Hepatocyte (in vitro differentiated cells): ENCODE results near the gene GIMAP8. TPM values are rescaled to one million over a fixed set of nuclear protein-coding genes. Genes with fewer than 3 reads are reported as not detected.

ENCODE experiments used
- DNase-seq: peaks from one replicate; pipeline ENCODE4 v3.0.0-alpha.2; 2016; ENCODE audit warnings: low spot score
- H2AFZ ChIP-seq: fragments of 200-600 bp; sonication (generic); 2 replicates; pipeline ENCODE4 v1.6.0; 2016; ENCODE audit warnings: antibody characterized with exemption, mild to moderate bottlenecking
- H3K27ac ChIP-seq: fragments of 200-600 bp; sonication (generic); 2 replicates; pipeline ENCODE4 v1.5.1; 2016; ENCODE audit warnings: mild to moderate bottlenecking
- H3K27me3 ChIP-seq: fragments of 200-600 bp; sonication (generic); 2 replicates; pipeline ENCODE4 v1.6.1; 2016
- H3K36me3 ChIP-seq: fragments of 200-600 bp; sonication (generic); replicated peaks from 2 replicates; pipeline ENCODE4 v1.5.1; 2016; ENCODE audit warnings: low read depth; ENCODE audit not compliant: insufficient read depth
- H3K4me1 ChIP-seq: fragments of 200-600 bp; sonication (generic); 2 replicates; pipeline ENCODE4 v1.5.1; 2016; ENCODE audit warnings: mild to moderate bottlenecking, moderate library complexity; ENCODE audit not compliant: insufficient read depth
- H3K4me2 ChIP-seq: fragments of 200-600 bp; sonication (generic); 2 replicates; pipeline ENCODE4 v1.6.0; 2016
- H3K4me3 ChIP-seq: fragments of 200-600 bp; sonication (generic); 2 replicates; pipeline ENCODE4 v1.5.1; 2016; ENCODE audit warnings: mild to moderate bottlenecking
- H3K79me2 ChIP-seq: fragments of 200-600 bp; sonication (generic); 2 replicates; pipeline ENCODE4 v1.6.0; 2017; ENCODE audit warnings: mild to moderate bottlenecking
- H3K9me2 ChIP-seq: fragments of 200-600 bp; sonication (generic); replicated peaks from 2 replicates; pipeline ENCODE4 v1.6.0; 2017; ENCODE audit warnings: mild to moderate bottlenecking; ENCODE audit not compliant: insufficient read depth
- H3K9me3 ChIP-seq: fragments of 200-600 bp; sonication (generic); 2 replicates; pipeline ENCODE4 v1.5.1; 2016; ENCODE audit warnings: low read depth, mild to moderate bottlenecking
- H4K20me1 ChIP-seq: fragments of 200-600 bp; sonication (generic); 2 replicates; pipeline ENCODE4 v1.6.0; 2016; ENCODE audit warnings: mild to moderate bottlenecking; ENCODE audit not compliant: insufficient read depth, poor library complexity, severe bottlenecking
- CTCF ChIP-seq: fragments of 200-600 bp; sonication (generic); IDR thresholded peaks from 2 replicates; pipeline ENCODE4 v1.5.1; 2016; ENCODE audit warnings: antibody characterized with exemption, mild to moderate bottlenecking; ENCODE audit not compliant: poor library complexity
- EZH2 ChIP-seq: fragments of 200-600 bp; sonication (generic); IDR thresholded peaks from 2 replicates; pipeline ENCODE4 v1.6.1; 2016; ENCODE audit warnings: antibody characterized with exemption, mild to moderate bottlenecking, borderline replicate concordance
- EZH2phosphoT487 ChIP-seq: fragments of 200-600 bp; sonication (generic); IDR thresholded peaks from one replicate; pipeline ENCODE4 v1.6.1; 2018; ENCODE audit warnings: antibody characterized with exemption, mild to moderate bottlenecking, low read depth, moderate library complexity; ENCODE audit not compliant: unreplicated experiment, severe bottlenecking
- WGBS: methylation state at CpG from one replicate; pipeline ENCODE4 v1.1.6; 2016; ENCODE audit warnings: low lambda C conversion rate; ENCODE audit errors: missing lambda C conversion rate; 5-methylcytosine and 5-hydroxymethylcytosine counted together
- polyA plus RNA-seq: library from polyadenylated mRNA; unstranded; fragments of >200 nt; fragmentation: Nextera tagmentation; extraction: Ambion mirVana; gene quantifications from 2 replicates; pipeline ENCODE4 v1.2.1, GENCODE V29; 2016
- total RNA-seq: library from RNA; depleted of rRNA; stranded (reverse); fragments of >200 nt; gene quantifications from 2 replicates; pipeline ENCODE4 v1.2.3, GENCODE V29; 2014

GIMAP8 gene
- total and polyA plus RNA-seq, 2 experiments from 2014 or later = 0.10 TPM; not detected in 1

DNA sequence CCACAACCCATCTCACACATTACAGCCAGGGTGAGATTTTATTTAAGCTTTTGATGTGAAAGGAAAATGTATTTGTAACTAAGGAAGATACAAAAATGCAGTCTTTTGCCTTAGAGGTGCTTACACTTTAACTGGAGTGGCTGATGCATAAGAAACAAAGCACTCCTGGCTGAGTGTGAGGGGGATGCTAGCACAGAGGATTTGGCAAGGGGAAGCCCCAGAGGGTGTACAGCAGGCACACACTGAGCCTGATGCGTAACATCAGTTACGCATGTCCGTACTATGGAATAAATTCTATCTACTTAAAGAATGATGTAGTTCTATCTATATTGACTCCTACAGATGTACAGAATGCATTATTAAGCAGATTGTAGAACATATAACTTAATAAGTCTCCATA lies 17.8 kb downstream of the GIMAP8 start:
- DNase-seq = no peak
- Histone ChIP-seq H3K27me3 (peaks cover 3% of the 10 kb centered on the region), H3K79me2 (no peaks in the 10 kb centered on the region), H3K36me3 (no peaks in the 10 kb centered on the region), H2AFZ (no peak overlapping the region), H3K9me2 (no peaks in the 10 kb centered on the region), H4K20me1 (no peaks in the 10 kb centered on the region), H3K27ac (no peak overlapping the region), H3K4me2 (no peak overlapping the region), H3K4me3 (no peak overlapping the region), H3K4me1 (no peaks in the 10 kb centered on the region), H3K9me3 (no peaks in the 10 kb centered on the region)
- WGBS = 99% methylated on average over 3 of the region's 3 CpGs
- TF ChIP-seq EZH2phosphoT487 (no peak), EZH2 (no peak), CTCF (no peak)

- 82% methylated on average over 5 of the region's 5 CpGs for WGBS
- Histone ChIP-seq H4K20me1 (no peaks in the 10 kb centered on the region), H3K4me3 (no peak overlapping the region), H3K27ac (no peak overlapping the region), H3K9me2 (no peaks in the 10 kb centered on the region), H2AFZ (no peak overlapping the region), H3K36me3 (no peaks in the 10 kb centered on the region), H3K9me3 (no peaks in the 10 kb centered on the region), H3K4me1 (no peaks in the 10 kb centered on the region), H3K79me2 (no peaks in the 10 kb centered on the region), H3K27me3 (peaks cover 3% of the 10 kb centered on the region), H3K4me2 (no peak overlapping the region)
- TF ChIP-seq EZH2 (no peak), CTCF (no peak), EZH2phosphoT487 (no peak)
- no peak for DNase-seq
Measured at GRCh38 chr7:150471886-150472285, 21.5 kb downstream of the GIMAP8 start.

GRCh38 chr7:150473902-150474301 lies 23.5 kb downstream of the GIMAP8 start:
- Histone ChIP-seq H3K79me2 (no peaks in the 10 kb centered on the region), H3K4me2 (no peak overlapping the region), H3K4me3 (no peak overlapping the region), H3K36me3 (no peaks in the 10 kb centered on the region), H3K27ac (no peak overlapping the region), H3K4me1 (no peaks in the 10 kb centered on the region), H4K20me1 (no peaks in the 10 kb centered on the region), H3K27me3 (peaks cover 3% of the 10 kb centered on the region), H3K9me3 (no peaks in the 10 kb centered on the region), H3K9me2 (no peaks in the 10 kb centered on the region), H2AFZ (no peak overlapping the region)
- TF ChIP-seq EZH2 = no peak
- no peak for TF ChIP-seq EZH2phosphoT487
- TF ChIP-seq CTCF = no peak
- no peak for DNase-seq
- WGBS = 92% methylated on average over 7 of the region's 7 CpGs

DNA sequence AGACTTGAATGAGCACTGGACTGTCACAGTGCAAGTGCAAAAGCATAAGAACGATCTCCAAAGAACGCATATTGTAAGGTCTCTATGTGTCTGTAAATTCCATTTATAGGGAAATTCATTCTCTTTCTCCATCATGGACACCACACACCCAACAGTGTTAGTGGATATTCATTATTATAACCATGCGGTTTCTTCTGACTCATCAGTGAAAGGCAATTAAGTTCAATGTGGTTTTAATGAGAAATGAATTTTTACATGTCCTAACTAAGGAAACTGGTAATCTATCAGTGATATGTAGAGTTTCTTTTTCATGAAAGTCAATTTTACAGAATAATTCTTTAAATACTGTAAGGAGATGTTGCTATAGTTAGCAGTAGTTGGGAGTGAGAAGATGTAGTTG lies 25.9 kb downstream of the GIMAP8 start:
- no peak overlapping the region for H3K4me3 ChIP-seq
- no peaks in the 10 kb centered on the region for H3K4me1 ChIP-seq
- no peaks in the 10 kb centered on the region for H3K36me3 ChIP-seq
- TF ChIP-seq EZH2phosphoT487 = no peak
- TF ChIP-seq EZH2 = no peak
- TF ChIP-seq CTCF = no peak
- no peak for DNase-seq
- H3K4me2 ChIP-seq = no peak overlapping the region
- no peak overlapping the region for H2AFZ ChIP-seq
- H3K9me2 ChIP-seq = no peaks in the 10 kb centered on the region
- no peaks in the 10 kb centered on the region for H4K20me1 ChIP-seq
- no peaks in the 10 kb centered on the region for H3K27me3 ChIP-seq
- H3K79me2 ChIP-seq = no peaks in the 10 kb centered on the region
- H3K9me3 ChIP-seq = no peaks in the 10 kb centered on the region
- no peak overlapping the region for H3K27ac ChIP-seq
- 93% methylated on average over 3 of the region's 3 CpGs for WGBS
